NCI-H187 (cell line): Measurements from ENCODE around the gene COX7C.
A peak's percentile ranks its signal among the peaks of the same experiment; 100 is the strongest.
"Not testable (repeated sequence)": the region's sequence is repeated elsewhere in the genome, so short reads cannot be mapped to it uniquely, and the experiment has no call there.

ENCODE experiments used
- DNase-seq, 2 experiments: peaks; one replicate each; lab custom pipeline; 2025; lab: John Stamatoyannopoulos, UW

Gene COX7C

GRCh38 chr5:86617756-86618576 lies at the start of gene COX7C:
Gene COX7C, plus strand, starts transcription at chr5:86617941. Its CDS starts 115 bp downstream, at chr5:86618056.
- peak; percentile 86 to 93 for DNase-seq

GRCh38 chr5:86569522-86570426 lies 48.0 kb upstream of the COX7C start:
- DNase-seq, result peak; percentile 8 to 77

GRCh38 chr5:86570427-86571083 lies 47.2 kb upstream of the COX7C start:
- peak; percentile 65 to 80 for DNase-seq

GRCh38 chr5:86571109-86571508 lies 46.6 kb upstream of the COX7C start:
- DNase-seq, result not testable (repeated sequence)

- no peak for DNase-seq
Measured at GRCh38 chr5:86572825-86573517, 44.8 kb upstream of the COX7C start.

GRCh38 chr5:86579502-86579901 lies 38.2 kb upstream of the COX7C start:
- no peak for DNase-seq

- no peak for DNase-seq
Measured at GRCh38 chr5:86596476-86596875, 21.3 kb upstream of the COX7C start.

GRCh38 chr5:86605881-86606280 lies 11.9 kb upstream of the COX7C start:
- no peak for DNase-seq

GRCh38 chr5:86613455-86613854 lies 4.3 kb upstream of the COX7C start:
- DNase-seq, result no peak

GRCh38 chr5:86617309-86617755 lies 409 bp upstream of the COX7C start:
- no peak for DNase-seq

GRCh38 chr5:86623785-86624483 lies 6.2 kb downstream of the COX7C start:
- no peak for DNase-seq

- no peak for DNase-seq
Measured at GRCh38 chr5:86625148-86625547, 7.4 kb downstream of the COX7C start.

- DNase-seq, result no peak
Measured at GRCh38 chr5:86626149-86626548, 8.4 kb downstream of the COX7C start.

GRCh38 chr5:86631165-86631564 lies 13.4 kb downstream of the COX7C start:
- no peak for DNase-seq

GRCh38 chr5:86640998-86641397 lies 23.3 kb downstream of the COX7C start:
- no peak for DNase-seq

- DNase-seq, result no peak
Measured at GRCh38 chr5:86644843-86645242, 27.1 kb downstream of the COX7C start.

- no peak for DNase-seq
Measured at GRCh38 chr5:86645885-86646284, 28.1 kb downstream of the COX7C start.

GRCh38 chr5:86646671-86647070 lies 28.9 kb downstream of the COX7C start:
- DNase-seq, result no peak

GRCh38 chr5:86649832-86650505 lies 32.2 kb downstream of the COX7C start:
- no peak for DNase-seq

- DNase-seq, result not testable (repeated sequence)
Measured at GRCh38 chr5:86660771-86661170, 43.0 kb downstream of the COX7C start.
